OCI-LY3 (cell line): Measurements from ENCODE around the gene TTC17.

Experiments used
- CTCF ChIP-seq: fragments of 200-600, 300-600 bp; sonication (generic); IDR thresholded peaks from 2 replicates; pipeline ENCODE4 v1.5.1; 2014; ENCODE audit warnings: antibody characterized with exemption, low read length, low read depth
- EZH2phosphoT487 ChIP-seq: fragments of 200-600 bp; shearing (Covaris generic); IDR thresholded peaks from 2 replicates; pipeline ENCODE4 v1.6.1; 2018; ENCODE audit warnings: antibody characterized with exemption, mixed run types, low read depth

DNA sequence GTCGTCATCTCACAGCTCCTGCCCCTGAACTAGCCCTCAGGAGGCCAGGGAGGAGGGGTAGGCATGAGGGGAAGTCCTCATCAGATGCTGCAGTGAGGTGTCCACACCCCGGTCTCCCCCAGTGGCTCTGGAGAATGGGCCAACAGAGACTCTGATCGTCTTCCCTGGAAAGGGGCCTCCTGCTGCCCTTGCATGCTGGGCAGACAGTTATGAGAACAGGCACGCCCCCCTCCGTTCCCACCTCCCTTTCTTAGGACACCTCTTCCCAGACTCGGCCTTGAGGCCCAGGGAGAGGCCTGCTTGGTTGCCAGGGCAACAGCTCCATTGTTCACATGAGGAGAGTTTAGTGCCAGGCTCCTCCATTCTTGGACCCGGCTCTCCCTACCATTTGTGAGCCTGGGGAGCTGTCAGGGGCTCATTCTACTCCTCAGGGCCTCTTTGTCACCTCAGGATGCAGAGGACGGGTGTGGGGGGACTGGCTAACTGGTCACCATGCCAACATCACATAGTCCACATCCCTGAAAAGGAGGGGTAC lies 157.7 kb downstream of the TTC17 start:
- TF ChIP-seq CTCF (no peak), EZH2phosphoT487 (no peak)
